ENCODE measurements around the gene RRP7A.
"Not testable (repeated sequence)": the region's sequence is repeated elsewhere in the genome, so short reads cannot be mapped to it uniquely, and the experiment has no call there.

Gene RRP7A

DNA sequence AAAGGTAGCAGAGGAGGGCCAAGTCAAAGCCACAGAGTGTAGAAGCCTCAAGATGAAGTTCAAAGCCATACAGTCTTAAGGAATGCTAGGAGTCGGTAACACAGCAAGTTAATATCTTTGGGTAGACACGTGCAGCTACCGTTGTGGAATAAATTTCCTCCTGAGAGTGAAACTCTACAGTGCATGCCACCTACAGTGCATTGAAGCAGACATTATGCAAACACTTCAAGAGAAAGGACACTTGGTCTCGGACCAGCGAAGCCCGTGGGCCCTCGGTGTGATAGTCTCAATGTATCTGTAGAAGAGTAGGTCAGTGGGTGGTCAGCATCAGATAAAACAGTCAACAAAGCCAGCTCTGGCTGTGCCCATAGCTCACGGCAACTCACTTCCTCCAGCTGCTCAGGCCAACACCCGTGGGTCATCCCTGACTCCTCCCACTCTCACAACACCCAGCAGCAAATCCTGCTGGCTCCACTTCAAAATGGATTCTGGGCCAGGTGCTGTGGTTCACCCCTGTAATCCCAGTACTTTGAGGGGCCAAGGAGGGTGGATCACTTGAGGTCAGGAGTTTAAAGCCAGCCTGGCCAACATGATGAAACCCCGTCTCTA, 24.0 kb downstream of the RRP7A start:
- not testable (repeated sequence) for DNase-seq (ENCODE audit: low spot score)

- DNase-seq (ENCODE audit: low spot score), result no peak
These were observed 26.2 kb downstream of the RRP7A start for GRCh38 chr22:42493393-42493792.

- DNase-seq (ENCODE audit: low spot score), result no peak
These were observed 27.3 kb downstream of the RRP7A start for GRCh38 chr22:42492323-42492690.

DNA sequence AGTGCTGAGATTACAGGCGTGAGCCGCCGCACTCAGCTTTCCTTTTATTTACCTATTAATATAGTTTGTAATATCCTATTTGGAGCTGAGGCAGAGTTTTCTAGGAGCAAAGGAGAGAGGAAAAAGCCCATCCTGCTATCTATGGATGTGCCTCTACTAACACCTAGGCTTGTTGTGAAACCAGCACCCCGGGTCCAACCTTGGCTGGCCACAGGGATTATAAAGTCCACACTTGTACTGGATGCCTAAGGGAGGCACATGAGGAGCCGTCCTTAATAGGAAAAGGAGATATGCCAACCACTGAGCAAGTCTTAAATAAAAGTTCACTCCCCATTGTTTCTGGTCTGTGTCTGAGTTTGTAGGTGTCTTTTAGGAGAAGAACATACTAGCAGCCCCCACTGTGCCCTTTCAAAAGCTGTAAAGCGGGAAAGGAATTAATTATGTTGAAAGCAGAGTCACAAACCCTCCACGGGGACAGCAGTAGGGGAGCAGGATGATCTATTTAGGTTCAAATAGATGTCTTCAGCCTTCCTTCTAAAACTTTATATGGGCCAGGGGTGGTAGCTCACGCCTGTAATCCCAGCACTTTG, 29.3 kb downstream of the RRP7A start:
- no peak for DNase-seq (ENCODE audit: low spot score)

GRCh38 chr22:42489000-42489399, 30.6 kb downstream of the RRP7A start:
- no peak for DNase-seq (ENCODE audit: low spot score)

GRCh38 chr22:42484506-42484905, 35.1 kb downstream of the RRP7A start:
- no peak for DNase-seq (ENCODE audit: low spot score)

DNA sequence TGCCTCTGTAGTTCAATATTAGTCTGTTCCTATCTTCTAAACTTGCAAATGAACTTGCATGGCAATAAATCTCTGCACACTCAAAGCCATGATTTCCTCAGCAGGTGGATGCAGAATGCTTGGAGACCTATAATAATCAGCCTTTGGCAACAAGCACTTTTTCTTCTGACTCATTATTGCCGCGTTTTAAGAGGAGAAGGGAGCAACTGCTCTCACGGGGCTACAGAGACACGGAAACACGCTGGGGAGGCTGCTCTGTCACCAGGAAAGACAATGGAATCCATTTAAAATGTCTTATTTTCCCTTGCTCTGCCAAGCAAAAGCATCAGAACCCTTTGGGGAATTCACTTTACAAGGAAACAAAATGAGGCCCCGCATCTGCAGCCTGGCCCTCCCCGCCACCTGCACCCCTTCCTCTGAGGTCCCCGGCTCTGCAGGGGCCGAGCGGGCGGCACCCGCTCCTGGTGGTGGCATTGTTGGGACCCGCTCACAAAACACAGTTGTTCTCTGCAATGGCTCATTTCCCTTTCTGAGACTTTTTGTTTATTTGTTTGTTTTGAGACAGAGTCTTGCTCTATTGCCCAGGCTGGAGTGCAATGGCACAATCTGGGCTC, 35.9 kb downstream of the RRP7A start:
- DNase-seq (ENCODE audit: low spot score), result not testable (repeated sequence)

GRCh38 chr22:42475122-42475521, 44.5 kb downstream of the RRP7A start:
- no peak for DNase-seq (ENCODE audit: low spot score)

GRCh38 chr22:42473484-42474193, 46.0 kb downstream of the RRP7A start:
- DNase-seq (ENCODE audit: low spot score), result peak; percentile 47

GRCh38 chr22:42472671-42473070, 46.9 kb downstream of the RRP7A start:
- DNase-seq (ENCODE audit: low spot score), result no peak

GRCh38 chr22:42471441-42471840, 48.2 kb downstream of the RRP7A start:
- DNase-seq (ENCODE audit: low spot score), result no peak

DNA sequence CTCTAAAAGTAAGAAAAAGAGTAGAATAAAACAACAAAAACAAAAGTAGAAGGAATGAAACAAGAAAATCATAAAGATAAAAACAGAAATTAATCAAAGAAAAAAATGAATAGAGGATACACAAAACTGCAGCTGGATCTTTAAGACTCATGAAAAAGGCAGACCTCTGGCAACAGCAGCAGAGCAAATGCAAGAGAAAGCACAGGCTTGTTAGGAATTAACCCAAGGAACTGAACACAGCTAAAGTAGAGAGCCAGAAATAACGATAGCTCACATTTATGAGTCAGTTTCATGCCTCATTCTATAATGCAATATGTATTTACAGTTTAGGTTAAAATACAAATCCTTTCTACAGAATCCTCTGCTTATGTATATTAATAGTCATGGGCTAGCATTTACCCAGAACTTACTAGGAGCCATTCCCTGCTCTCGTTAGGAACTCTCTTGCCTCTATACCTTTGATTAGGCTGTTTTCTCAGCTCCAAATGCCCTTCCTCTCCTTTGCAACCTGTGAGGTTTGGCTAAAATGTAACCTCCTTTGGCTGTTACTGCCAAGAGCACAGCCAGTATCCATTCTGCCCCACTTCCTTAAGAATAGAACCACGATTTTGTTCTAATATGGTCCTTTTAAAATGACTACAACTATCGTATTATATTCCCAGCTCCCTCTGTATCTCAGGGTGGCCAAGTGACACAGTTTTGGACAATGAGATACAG, 49.1 kb downstream of the RRP7A start:
- DNase-seq (ENCODE audit: low spot score), result no peak

DNA sequence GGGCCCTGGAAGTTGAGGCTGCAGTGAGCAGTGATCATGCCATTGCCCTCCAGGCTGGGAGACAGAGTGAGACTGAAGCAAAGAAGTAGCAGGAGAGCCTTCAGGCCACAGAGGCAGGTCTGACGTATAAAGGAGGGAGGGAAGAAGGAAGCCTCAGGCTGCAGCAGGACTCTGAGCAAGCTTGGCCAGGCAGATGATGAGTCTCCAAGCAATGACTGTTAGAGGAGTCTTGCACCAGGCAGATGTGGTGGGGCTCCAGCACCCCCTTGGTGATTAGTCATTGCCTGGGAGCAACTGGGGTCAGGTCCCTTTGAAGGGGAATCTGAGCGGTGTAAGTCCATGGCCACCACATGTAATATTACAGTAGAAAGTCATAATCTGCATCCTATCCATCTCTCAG, 50.8 kb downstream of the RRP7A start:
- no peak for DNase-seq (ENCODE audit: low spot score)

DNA sequence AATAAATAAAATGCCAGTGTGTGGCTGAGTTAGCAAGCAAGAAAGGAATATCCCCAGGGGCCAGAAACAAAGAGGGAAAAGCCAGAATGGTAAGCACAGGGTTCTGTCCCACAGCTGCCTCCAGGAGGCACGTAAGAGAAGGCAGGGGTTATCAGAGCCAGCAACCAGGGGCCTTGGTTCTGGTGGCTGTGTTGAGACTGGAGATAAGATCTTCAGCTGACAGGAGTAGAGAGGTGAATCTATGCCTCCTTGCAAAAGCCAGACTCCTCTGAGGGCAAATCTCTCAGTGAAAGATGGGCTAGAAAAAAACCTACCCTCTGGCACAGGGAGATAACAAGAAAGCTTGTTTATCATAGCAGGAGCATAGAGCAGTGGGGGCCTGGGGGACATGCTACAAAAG, 57.6 kb downstream of the RRP7A start:
- no peak for DNase-seq (ENCODE audit: low spot score)

GRCh38 chr22:42461511-42461910, 58.1 kb downstream of the RRP7A start:
- DNase-seq (ENCODE audit: low spot score), result no peak
